IMR-90 (cell line): ENCODE measurements around the gene PSMD12. TPM values are rescaled to one million over a fixed set of nuclear protein-coding genes. Genes with fewer than 3 reads are reported as not detected.

Source experiments
- ATAC-seq: fragments of 200-7000 bp; cut with Tn5 transposase; 2 replicates; pipeline ENCODE4 v1.9.1; 2020; ENCODE audit warnings: low read depth, mild to moderate bottlenecking, moderate library complexity
- BruUV-seq: library from RNA; stranded (reverse); fragments of 400-500 nt; replicated peaks from 2 replicates; lab custom pipeline; 2021; lab: Mats Ljungman, UMichigan
- CTCF ChIA-PET: fragments of 300-600 bp; formaldehyde crosslinking; extraction: SDS; loops from one replicate; lab custom pipeline; 2021; ENCODE audit warnings: antibody characterized with exemption; lab: Yijun Ruan, JAX
- POLR2A ChIA-PET: fragments of 300-600 bp; sonication (Branson Sonifier 250); formaldehyde crosslinking; loops from one replicate; lab custom pipeline; 2022; ENCODE audit warnings: antibody characterized with exemption; ENCODE audit not compliant: unreplicated experiment; lab: Charles Lee
- DNase-seq: peaks from one replicate; pipeline ENCODE4 v3.0.0; 2013
- H2AFZ ChIP-seq: replicated peaks from 2 replicates; pipeline ENCODE3; 2013; ENCODE audit warnings: low read length, mild to moderate bottlenecking; ENCODE audit not compliant: poor library complexity
- H2AK5ac ChIP-seq: 2 replicates; pipeline ENCODE4 v1.6.1; 2013; ENCODE audit warnings: low read depth, low read length, inconsistent platforms
- H2AK9ac ChIP-seq: replicated peaks from 2 replicates; pipeline ENCODE3; 2013; ENCODE audit warnings: mild to moderate bottlenecking, low read depth, low read length, moderate library complexity; ENCODE audit not compliant: poor library complexity
- H2BK120ac ChIP-seq: 2 replicates; pipeline ENCODE4 v1.6.1; 2013; ENCODE audit warnings: low read depth, low read length, inconsistent platforms
- H2BK15ac ChIP-seq: 3 replicates; pipeline ENCODE4 v1.6.1; 2013; ENCODE audit warnings: low read depth, low read length, inconsistent platforms
- H2BK20ac ChIP-seq: 2 replicates; pipeline ENCODE4 v1.6.1; 2013; ENCODE audit warnings: low read depth, mild to moderate bottlenecking, inconsistent platforms, low read length, moderate library complexity
- H2BK5ac ChIP-seq: 2 replicates; pipeline ENCODE4 v1.6.1; 2013; ENCODE audit warnings: mild to moderate bottlenecking, low read depth, low read length, inconsistent platforms; ENCODE audit not compliant: poor library complexity, severe bottlenecking
- H3K14ac ChIP-seq: replicated peaks from 2 replicates; pipeline ENCODE4 v1.6.1; 2013; ENCODE audit warnings: low read depth, low read length, inconsistent platforms
- H3K18ac ChIP-seq: 2 replicates; pipeline ENCODE4 v1.6.1; 2013; ENCODE audit warnings: low read depth, low read length, control low read depth
- H3K23ac ChIP-seq: 2 replicates; pipeline ENCODE4 v1.6.1; 2013; ENCODE audit warnings: low read depth, low read length, inconsistent platforms
- H3K27ac ChIP-seq: 2 replicates; pipeline ENCODE4 v1.5.1; 2013; ENCODE audit warnings: mild to moderate bottlenecking, control low read depth, low read length; ENCODE audit not compliant: insufficient read depth
- H3K27me3 ChIP-seq: 2 replicates; pipeline ENCODE4 v1.6.1; 2013; ENCODE audit warnings: low read length; ENCODE audit not compliant: control insufficient read depth, insufficient read depth
- H3K36me3 ChIP-seq: 2 replicates; pipeline ENCODE4 v1.6.1; 2013; ENCODE audit warnings: low read length, mixed read lengths; ENCODE audit not compliant: control insufficient read depth, insufficient read depth
- H3K4ac ChIP-seq: 2 replicates; pipeline ENCODE4 v1.6.1; 2013; ENCODE audit warnings: low read depth, low read length, inconsistent platforms
- H3K4me1 ChIP-seq: 2 replicates; pipeline ENCODE4 v1.6.1; 2013; ENCODE audit warnings: low read length, mixed read lengths; ENCODE audit not compliant: control insufficient read depth, insufficient read depth
- H3K4me2 ChIP-seq: 2 replicates; pipeline ENCODE4 v1.6.1; 2013; ENCODE audit warnings: low read depth, mild to moderate bottlenecking, control low read depth, low read length, moderate library complexity
- H3K4me3 ChIP-seq: 2 replicates; pipeline ENCODE4 v1.5.1; 2013; ENCODE audit warnings: low read depth, mild to moderate bottlenecking, control low read depth, low read length, moderate library complexity; ENCODE audit not compliant: insufficient read depth
- H3K56ac ChIP-seq: 2 replicates; pipeline ENCODE4 v1.6.1; 2013; ENCODE audit warnings: low read length, inconsistent platforms; ENCODE audit not compliant: insufficient read depth; ENCODE audit errors: extremely low read depth
- H3K79me1 ChIP-seq, 2 experiments: 2 replicates each; pipeline ENCODE4 v1.6.1; 2013; ENCODE audit warnings: low read length in 2 of 2, inconsistent platforms in 1 of 2, low read depth in 1 of 2
- H3K9ac ChIP-seq: 2 replicates; pipeline ENCODE4 v1.6.1; 2013; ENCODE audit warnings: low read depth, low read length, control low read depth
- H3K9me1 ChIP-seq: 2 replicates; pipeline ENCODE4 v1.6.1; 2013; ENCODE audit warnings: low read length, inconsistent platforms; ENCODE audit not compliant: insufficient read depth
- H3K9me3 ChIP-seq: 2 replicates; pipeline ENCODE4 v1.6.1; 2013; ENCODE audit warnings: low read length; ENCODE audit not compliant: control insufficient read depth, insufficient read depth
- H4K20me1 ChIP-seq: 2 replicates; pipeline ENCODE4 v1.6.1; 2013; ENCODE audit warnings: low read length, inconsistent platforms; ENCODE audit not compliant: insufficient read depth
- H4K5ac ChIP-seq: 2 replicates; pipeline ENCODE4 v1.6.1; 2013; ENCODE audit warnings: mild to moderate bottlenecking, low read depth, low read length, control low read depth
- H4K8ac ChIP-seq, 2 experiments: 2 replicates each; pipeline ENCODE4 v1.6.1; 2013; ENCODE audit warnings: low read depth in 2 of 2, low read length in 2 of 2, control low read depth in 1 of 2, inconsistent platforms in 1 of 2
- H4K91ac ChIP-seq: 2 replicates; pipeline ENCODE4 v1.6.1; 2013; ENCODE audit warnings: low read depth, low read length, inconsistent platforms; ENCODE audit not compliant: insufficient read depth
- CHD1 ChIP-seq: IDR thresholded peaks from 2 replicates; pipeline ENCODE4 v1.6.1; 2012; ENCODE audit warnings: low read depth, low read length, improper control_type of control experiment
- FOS ChIP-seq: fragments of 150-350 bp; IDR thresholded peaks from 2 replicates; pipeline ENCODE4 v1.6.1; 2016; ENCODE audit warnings: low read depth, low read length
- MAFK ChIP-seq: IDR thresholded peaks from 2 replicates; pipeline ENCODE4 v1.6.1; 2012; ENCODE audit warnings: low read depth, low read length, improper control_type of control experiment
- MAZ ChIP-seq: IDR thresholded peaks from 2 replicates; pipeline ENCODE4 v1.6.1; 2012; ENCODE audit warnings: low read depth, mild to moderate bottlenecking, low read length, improper control_type of control experiment, moderate library complexity, borderline replicate concordance
- WGBS, 2 experiments: methylation state at CpG; one replicate each; pipeline versions ENCODE4 v1.1.5 to v1.1.7; 2013; ENCODE audit warnings: missing lambda C conversion rate in 2 of 2; ENCODE audit not compliant: insufficient read length in 1 of 2; ENCODE audit errors: extremely low coverage in 2 of 2; 5-methylcytosine and 5-hydroxymethylcytosine counted together
- dilution Hi-C: fragments of 300-500 bp; cut with HindIII; formaldehyde crosslinking; loops from one replicate; pipeline ENCODE4 v1.14.3; 2018; ENCODE audit warnings: low sequenced_read_pairs; ENCODE audit not compliant: unreplicated experiment
- in situ Hi-C: fragments of 300-500 bp; cut with MboI; formaldehyde crosslinking; loops from 3 replicates; pipeline ENCODE4 v1.14.3; 2019; ENCODE audit warnings: low sequenced_read_pairs, inconsistent platforms, mixed read lengths
- intact Hi-C: fragments of 100-400 bp; cut with micrococcal nuclease; formaldehyde crosslinking; loops from 2 replicates; pipeline ENCODE4 v1.10.0; 2022
- polyA plus RNA-seq, 3 experiments: library from polyadenylated mRNA; depleted of rRNA; stranded (reverse); fragments of >200 nt; gene quantifications; 2 replicates each; pipeline ENCODE4 v1.2.3, GENCODE V29; 2012; ENCODE audit warnings: low replicate concordance in 1 of 3
- total RNA-seq: library from RNA; depleted of rRNA; stranded (reverse); fragments of >200 nt; gene quantifications from 2 replicates; pipeline ENCODE4 v1.2.3, GENCODE V29; 2012
- TF ChIP-seq, protein P1 (sequence below): fragments of 150-350 bp; IDR thresholded peaks from 2 replicates; pipeline ENCODE4 v1.6.1; 2016; ENCODE audit warnings: low read depth, mild to moderate bottlenecking, low read length, moderate library complexity, borderline replicate concordance

PSMD12 gene
- total and polyA plus RNA-seq, 2 of the 4 experiments (the other 2 are of a cell fraction) = 17.9 to 39.7 TPM

DNA sequence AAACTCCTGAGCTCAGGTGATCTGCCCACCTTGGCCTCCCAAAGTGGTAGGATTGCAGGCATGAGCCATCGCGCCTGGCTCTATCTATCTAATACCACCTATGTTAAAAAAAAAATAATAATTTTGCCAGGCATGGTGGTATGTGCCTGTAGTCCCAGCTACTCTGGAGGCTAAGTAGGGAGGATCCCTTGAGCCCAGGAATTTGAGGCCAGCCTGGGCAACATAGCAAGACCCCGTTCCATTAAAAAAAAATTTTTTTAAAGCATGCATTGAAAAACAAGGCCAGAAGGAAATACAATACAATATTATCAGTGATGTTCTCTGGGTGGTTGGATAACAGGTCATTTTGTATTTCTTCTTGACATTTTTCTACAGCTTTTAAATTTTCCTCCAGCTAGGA lies 76.1 kb downstream of the PSMD12 start:
- in situ Hi-C loops = no loop called here
- Histone ChIP-seq H3K4me1 (peaks cover 3% of the 10 kb centered on the region; the same call in 1 of the 2 replicates), H3K9me1 (no peaks in the 10 kb centered on the region), H3K18ac (no peak overlapping the region), H3K4me2 (no peak overlapping the region), H3K36me3 (no peaks in the 10 kb centered on the region), H4K8ac (no peak overlapping the region), H3K9ac (no peak overlapping the region), H2AFZ (no peak overlapping the region), H3K56ac (no peak overlapping the region), H3K79me1 (no peaks in the 10 kb centered on the region), H4K5ac (no peak overlapping the region), H2AK5ac (no peak overlapping the region), H2BK20ac (no peak overlapping the region), H3K27me3 (no peaks in the 10 kb centered on the region; the same call in 1 of the 2 replicates), H2BK15ac (no peak overlapping the region), H3K14ac (no peak overlapping the region), H3K4me3 (no peak overlapping the region), H3K9me3 (no peaks in the 10 kb centered on the region), H3K23ac (no peak overlapping the region), H4K20me1 (no peaks in the 10 kb centered on the region), H2BK120ac (no peak overlapping the region), H3K27ac (no peak overlapping the region), H2BK5ac (no peak overlapping the region), H4K91ac (no peak overlapping the region), H2AK9ac (no peak overlapping the region), H3K4ac (no peak overlapping the region)
- no peak for ATAC-seq
- intact Hi-C loops = no loop called here
- DNase-seq = no peak
- no CpG with 5 or more reads among the region's 3 CpGs for WGBS, 2 experiments
- TF ChIP-seq, protein P1, sequence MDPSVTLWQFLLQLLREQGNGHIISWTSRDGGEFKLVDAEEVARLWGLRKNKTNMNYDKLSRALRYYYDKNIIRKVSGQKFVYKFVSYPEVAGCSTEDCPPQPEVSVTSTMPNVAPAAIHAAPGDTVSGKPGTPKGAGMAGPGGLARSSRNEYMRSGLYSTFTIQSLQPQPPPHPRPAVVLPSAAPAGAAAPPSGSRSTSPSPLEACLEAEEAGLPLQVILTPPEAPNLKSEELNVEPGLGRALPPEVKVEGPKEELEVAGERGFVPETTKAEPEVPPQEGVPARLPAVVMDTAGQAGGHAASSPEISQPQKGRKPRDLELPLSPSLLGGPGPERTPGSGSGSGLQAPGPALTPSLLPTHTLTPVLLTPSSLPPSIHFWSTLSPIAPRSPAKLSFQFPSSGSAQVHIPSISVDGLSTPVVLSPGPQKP = no peak
- TF ChIP-seq CHD1 (no peak), FOS (no peak), MAFK (no peak), MAZ (no peak)
- ChIA-PET POLR2A (no interaction called here), CTCF (interaction anchor here (0.6 kb wide), 1 partner anchor 540 kb away, joined by 3 read pairs; no protein-coding TSS in a partner anchor)
- dilution Hi-C loops = no loop called here
- no TSS peak for BruUV-seq
